ENCODE measurements around the gene SBNO2.

DNA sequence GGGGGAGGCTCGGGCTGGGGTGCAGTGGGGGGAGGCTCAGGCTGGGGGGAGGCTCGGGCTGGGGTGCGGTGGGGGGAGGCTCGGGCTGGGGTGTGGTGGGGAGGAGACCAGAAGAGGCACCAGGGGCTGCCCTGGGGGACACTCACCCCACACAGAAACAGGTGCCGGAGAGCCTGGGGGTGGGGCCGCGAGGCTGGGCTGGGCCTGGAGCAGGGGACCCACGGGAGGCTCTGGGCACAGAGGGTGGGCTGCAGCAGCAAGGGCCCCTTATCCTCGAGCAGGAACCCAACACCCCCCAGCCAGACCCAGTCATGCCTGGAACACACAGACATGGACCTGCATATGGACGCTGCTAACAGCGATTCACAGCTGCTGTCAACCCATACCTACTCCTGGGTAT is 35.9 kb downstream of the SBNO2 start:
- TF ChIP-seq, protein P1, sequence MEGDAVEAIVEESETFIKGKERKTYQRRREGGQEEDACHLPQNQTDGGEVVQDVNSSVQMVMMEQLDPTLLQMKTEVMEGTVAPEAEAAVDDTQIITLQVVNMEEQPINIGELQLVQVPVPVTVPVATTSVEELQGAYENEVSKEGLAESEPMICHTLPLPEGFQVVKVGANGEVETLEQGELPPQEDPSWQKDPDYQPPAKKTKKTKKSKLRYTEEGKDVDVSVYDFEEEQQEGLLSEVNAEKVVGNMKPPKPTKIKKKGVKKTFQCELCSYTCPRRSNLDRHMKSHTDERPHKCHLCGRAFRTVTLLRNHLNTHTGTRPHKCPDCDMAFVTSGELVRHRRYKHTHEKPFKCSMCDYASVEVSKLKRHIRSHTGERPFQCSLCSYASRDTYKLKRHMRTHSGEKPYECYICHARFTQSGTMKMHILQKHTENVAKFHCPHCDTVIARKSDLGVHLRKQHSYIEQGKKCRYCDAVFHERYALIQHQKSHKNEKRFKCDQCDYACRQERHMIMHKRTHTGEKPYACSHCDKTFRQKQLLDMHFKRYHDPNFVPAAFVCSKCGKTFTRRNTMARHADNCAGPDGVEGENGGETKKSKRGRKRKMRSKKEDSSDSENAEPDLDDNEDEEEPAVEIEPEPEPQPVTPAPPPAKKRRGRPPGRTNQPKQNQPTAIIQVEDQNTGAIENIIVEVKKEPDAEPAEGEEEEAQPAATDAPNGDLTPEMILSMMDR (IDR thresholded peaks at IDR 0.05) = no peak
- TF ChIP-seq GABPA (IDR thresholded peaks at IDR 0.05; ENCODE audit: low read depth) (no peak), RFX5 (IDR thresholded peaks at IDR 0.05; ENCODE audit: low read length) (no peak), YY1 (IDR thresholded peaks at IDR 0.05; ENCODE audit: low read depth) (no peak), POLR2AphosphoS5 (IDR thresholded peaks at IDR 0.05; ENCODE audit: low read depth, low read length) (no peak)

Measured in SK-N-SH (cell line).